HepG2 (cell line): ENCODE measurements around the gene TK1. TPM values are rescaled to one million over a fixed set of nuclear protein-coding genes. Genes with fewer than 3 reads are reported as not detected.

ENCODE experiments used
- ADNP ChIP-seq: sonication (generic); formaldehyde crosslinking; IDR thresholded peaks from 2 replicates; pipeline ENCODE4 v1.4.0; 2020; ENCODE audit warnings: missing genetic modification reagents
- FOXJ3 ChIP-seq: sonication (generic); formaldehyde crosslinking; IDR thresholded peaks from 2 replicates; pipeline ENCODE4 v1.4.0; 2020; ENCODE audit warnings: missing genetic modification reagents, mild to moderate bottlenecking, borderline replicate concordance
- KDM2A ChIP-seq: sonication (generic); formaldehyde crosslinking; IDR thresholded peaks from 2 replicates; pipeline ENCODE4 v1.4.0; 2020; ENCODE audit warnings: low read depth, missing genetic modification reagents, borderline replicate concordance
- PITX1 ChIP-seq: sonication (generic); formaldehyde crosslinking; IDR thresholded peaks from 2 replicates; pipeline ENCODE4 v1.5.1; 2020; ENCODE audit warnings: mild to moderate bottlenecking, missing genetic modification reagents
- SMARCE1 ChIP-seq: fragments of 450-650 bp; IDR thresholded peaks from 2 replicates; pipeline ENCODE4 v1.6.1; 2017; ENCODE audit warnings: borderline replicate concordance
- SNAPC4 ChIP-seq: sonication (generic); formaldehyde crosslinking; IDR thresholded peaks from 2 replicates; pipeline ENCODE4 v1.4.0; 2020; ENCODE audit warnings: mild to moderate bottlenecking, missing genetic modification reagents
- TAF1 ChIP-seq: sonication (generic); formaldehyde crosslinking; IDR thresholded peaks from 2 replicates; pipeline ENCODE4 v1.4.0; 2020; ENCODE audit warnings: missing genetic modification reagents
- ZFP37 ChIP-seq: sonication (generic); formaldehyde crosslinking; IDR thresholded peaks from 2 replicates; pipeline ENCODE4 v1.4.0; 2020; ENCODE audit warnings: missing genetic modification reagents, borderline replicate concordance
- ZNF318 ChIP-seq: sonication (generic); formaldehyde crosslinking; IDR thresholded peaks from 2 replicates; pipeline ENCODE4 v1.4.0; 2020; ENCODE audit warnings: mild to moderate bottlenecking, missing genetic modification reagents
- ZNF343 ChIP-seq: sonication (generic); formaldehyde crosslinking; IDR thresholded peaks from 2 replicates; pipeline ENCODE4 v1.4.0; 2020; ENCODE audit warnings: mild to moderate bottlenecking, missing genetic modification reagents
- ZNF451 ChIP-seq: sonication (generic); formaldehyde crosslinking; IDR thresholded peaks from 2 replicates; pipeline ENCODE4 v1.5.0; 2020; ENCODE audit warnings: mild to moderate bottlenecking, missing genetic modification reagents
- ZNF512 ChIP-seq: sonication (generic); formaldehyde crosslinking; IDR thresholded peaks from 2 replicates; pipeline ENCODE4 v1.4.0; 2020; ENCODE audit warnings: mild to moderate bottlenecking, missing genetic modification reagents
- ZNF564 ChIP-seq: sonication (generic); formaldehyde crosslinking; IDR thresholded peaks from 2 replicates; pipeline ENCODE4 v1.8.1; 2023; ENCODE audit warnings: mild to moderate bottlenecking, missing genetic modification reagents
- ZSCAN29 ChIP-seq: sonication (generic); formaldehyde crosslinking; conservative IDR thresholded peaks from 2 replicates; pipeline ENCODE4 v1.4.0; 2020; ENCODE audit warnings: mild to moderate bottlenecking, missing genetic modification reagents
- polyA plus RNA-seq, 8 experiments: library from polyadenylated mRNA; depleted of rRNA in 3 of 8; stranded (reverse) in 7 of 8; unstranded in 1 of 8; fragments of >200 nt; fragmentation: Illumina TruSeq in 4 of 8; extraction: Trizol in 4 of 8; gene quantifications; 2 replicates each; pipeline versions ENCODE4 v1.2.1 to v1.2.3, GENCODE V29; 2011 to 2016; ENCODE audit warnings: low read depth in 4 of 8, missing spikeins in 1 of 8, mixed read lengths in 1 of 8; ENCODE audit not compliant: insufficient read depth in 1 of 8
- total RNA-seq, 5 experiments: library from RNA; depleted of rRNA; stranded (reverse); fragments of >200 nt; fragmentation: Illumina TruSeq; extraction: Trizol; gene quantifications; 2 replicates each; pipeline ENCODE4 v1.2.3, GENCODE V29; 2016; ENCODE audit warnings: low read depth in 1 of 5

Gene TK1
- total and polyA plus RNA-seq, 2 of the 13 experiments (the other 11 are each of a cell fraction or from before 2014, with no cell fraction given), result 45.0 to 96.0 TPM

- TF ChIP-seq ZNF318 (CRISPR knock-in tag) (peak; percentile 18; the same call in 1 of the 2 replicates), ZFP37 (CRISPR knock-in tag) (peak; percentile 71; the same call in 1 of the 2 replicates), ZNF564 (CRISPR knock-in tag) (no peak), ZNF512 (CRISPR knock-in tag) (no peak), SNAPC4 (CRISPR knock-in tag) (peak; percentile 77; the same call in 1 of the 2 replicates), FOXJ3 (CRISPR knock-in tag) (no peak), KDM2A (CRISPR knock-in tag) (peak; percentile 50), TAF1 (CRISPR knock-in tag) (no peak), ZSCAN29 (no peak), PITX1 (CRISPR knock-in tag) (peak; percentile 11; the same call in 1 of the 2 replicates), ADNP (CRISPR knock-in tag) (peak; percentile 100), SMARCE1 (no peak), ZNF343 (CRISPR knock-in tag) (no peak), ZNF451 (no peak)
These were observed 49.3 kb downstream of the TK1 start (continued) for GRCh38 chr17:78137392-78138203.
